Stimulated activated CD4-positive, alpha-beta T cell treated with anti-CD3 and anti-CD28 coated beads, Interleukin-2, amount 100 ng/mL, for 48 hours (primary cell): ENCODE results near the gene PRKCD.

Source experiments
- DNase-seq, 2 donors: peaks; one replicate each; pipeline ENCODE4 v3.0.0-alpha.2; 2020

The PRKCD gene

GRCh38 chr3:53221827-53222182 is 60.8 kb downstream of the PRKCD start:
- no peak for DNase-seq

DNA sequence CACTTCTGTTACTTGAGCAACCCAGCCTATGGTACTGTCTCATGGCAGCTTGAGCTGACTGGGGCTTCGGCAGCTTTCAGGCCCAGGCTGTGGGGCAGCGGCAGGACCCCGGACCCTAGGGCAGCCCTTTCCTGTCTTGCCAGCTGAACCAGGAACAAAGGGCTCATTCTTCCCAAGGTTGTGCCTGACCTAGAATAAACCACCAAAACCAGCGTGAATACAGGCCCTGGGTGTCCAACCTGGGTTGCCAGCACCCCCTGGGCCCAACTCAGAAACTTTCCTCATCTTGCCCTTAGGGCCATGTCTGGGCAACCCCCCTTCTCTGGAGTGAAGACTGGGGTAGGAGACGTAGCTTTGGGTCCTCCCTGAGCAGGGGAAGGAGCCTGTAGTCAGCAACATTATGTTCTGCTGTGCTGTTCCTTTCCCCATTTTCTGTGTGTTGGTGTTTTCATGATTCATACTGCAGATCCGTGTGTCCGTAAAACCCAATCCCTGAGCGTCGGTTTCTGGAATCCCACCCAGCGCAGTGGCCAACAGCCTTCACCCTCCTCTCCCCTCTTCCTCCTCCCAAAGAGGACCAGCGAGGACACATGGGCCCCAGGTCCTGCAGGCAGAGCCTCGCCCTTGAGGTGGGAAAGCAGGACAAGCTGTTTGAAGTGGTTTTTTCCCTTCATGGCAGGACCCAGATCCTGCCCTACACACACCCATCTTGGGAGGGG is 61.3 kb downstream of the PRKCD start:
- DNase-seq, result no peak

GRCh38 chr3:53223025-53223424 is 62.0 kb downstream of the PRKCD start:
- no peak for DNase-seq

DNA sequence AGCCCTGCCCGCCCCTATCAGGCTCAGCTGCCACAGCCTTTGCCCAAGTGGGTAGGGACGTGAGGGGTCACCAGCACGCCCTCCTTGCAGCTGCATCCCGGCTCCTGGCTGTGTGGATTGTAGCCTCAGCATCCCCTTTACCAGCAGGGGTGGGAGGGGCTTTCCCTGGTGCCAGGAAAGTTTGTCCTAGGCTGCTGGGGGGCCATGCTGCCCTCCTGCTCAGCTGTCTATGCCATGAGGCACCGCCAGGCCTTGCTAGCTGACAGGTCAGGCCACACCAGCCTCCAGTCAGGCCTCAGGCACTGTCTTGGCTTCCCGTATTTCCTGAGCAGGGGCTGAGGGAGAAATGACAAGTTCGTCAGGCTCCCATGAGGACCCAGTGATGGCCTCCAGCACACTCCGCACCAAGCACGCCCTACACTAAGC is 62.5 kb downstream of the PRKCD start:
- DNase-seq, result no peak

- no peak for DNase-seq
Observed at GRCh38 chr3:53224026-53224425, 63.0 kb downstream of the PRKCD start.

GRCh38 chr3:53224536-53224935 is 63.5 kb downstream of the PRKCD start:
- DNase-seq, result no peak

- no peak for DNase-seq
Observed at GRCh38 chr3:53225181-53225580, 64.2 kb downstream of the PRKCD start.

DNA sequence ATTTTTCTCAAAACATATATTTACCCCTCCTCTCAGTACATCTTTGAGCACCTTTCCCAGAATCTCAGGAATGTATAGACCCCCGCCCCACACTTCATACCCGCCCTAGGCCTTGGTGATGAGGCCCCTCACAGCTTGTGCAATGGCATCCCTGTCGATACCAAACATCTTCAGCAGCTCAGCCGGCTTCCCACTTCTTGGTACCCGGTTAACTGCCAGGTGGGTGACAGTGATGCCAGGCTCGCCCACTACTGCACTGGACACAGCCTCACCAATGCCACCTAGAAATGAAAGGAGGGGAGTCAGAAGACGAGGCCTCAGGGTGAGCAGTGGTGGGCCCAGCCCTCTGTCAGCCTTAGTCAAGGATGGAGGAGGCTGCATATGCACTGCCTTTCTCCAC is 64.6 kb downstream of the PRKCD start:
- no peak for DNase-seq

DNA sequence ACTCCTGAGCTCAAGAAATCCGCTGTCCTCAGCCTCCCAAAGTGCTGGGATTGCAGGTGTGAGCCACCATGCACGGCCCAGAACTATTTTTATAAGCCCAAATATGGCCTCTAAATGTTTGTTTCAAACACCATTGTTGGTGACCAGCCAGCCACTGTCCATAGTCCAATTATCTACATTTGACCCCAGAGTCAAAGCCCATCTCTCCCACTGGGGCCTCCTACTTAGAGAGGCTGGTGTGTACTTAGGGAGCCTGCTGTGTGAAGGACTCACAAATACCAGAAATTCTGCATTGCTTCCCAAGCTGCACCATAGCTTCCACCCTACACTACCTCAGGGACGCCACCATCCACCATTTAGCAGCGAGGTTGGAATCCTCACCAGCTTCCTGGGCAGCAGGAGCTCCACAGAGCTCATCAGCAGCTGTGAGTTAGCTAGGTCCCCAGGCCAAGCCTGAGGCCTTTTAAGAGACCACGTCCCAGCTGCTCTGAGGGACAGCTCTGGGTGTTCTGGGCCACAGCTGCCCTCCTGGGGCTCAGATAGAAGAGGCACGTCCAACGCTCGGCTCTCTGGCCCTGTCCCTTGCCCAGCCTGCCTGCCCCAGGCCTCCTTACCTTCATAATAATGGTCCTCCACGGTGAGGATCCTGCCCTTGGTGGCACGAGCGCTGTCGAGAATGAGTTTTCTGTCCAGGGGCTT is 65.3 kb downstream of the PRKCD start:
- DNase-seq, result no peak

DNA sequence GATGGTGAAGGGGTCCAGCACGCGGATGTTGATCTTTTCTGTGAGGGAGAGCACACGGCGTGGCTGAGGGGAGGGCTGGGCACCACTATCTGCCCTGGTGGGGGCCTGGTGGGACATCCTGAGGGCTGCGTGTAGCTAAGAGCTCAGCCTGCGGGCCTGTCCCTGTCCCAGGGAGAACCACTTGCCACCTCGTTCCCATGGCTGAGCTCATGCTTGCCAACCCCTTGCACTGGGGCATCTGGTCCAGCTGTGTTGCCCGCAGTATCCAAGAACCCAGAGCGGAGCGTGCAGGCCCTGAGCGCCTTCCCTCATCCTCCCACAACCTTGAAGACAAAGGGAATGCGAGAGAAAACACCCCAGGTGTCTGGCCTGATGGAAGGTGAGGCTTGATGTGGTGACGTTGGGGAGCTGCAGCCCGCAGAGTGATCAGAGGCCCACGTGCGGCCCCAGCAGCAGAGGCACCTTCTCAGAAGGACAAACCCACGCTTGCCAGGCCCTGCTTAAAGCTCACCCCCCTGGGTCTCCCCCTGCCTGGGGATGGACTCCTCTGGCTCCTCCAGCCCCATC is 65.9 kb downstream of the PRKCD start:
- DNase-seq, result no peak

DNA sequence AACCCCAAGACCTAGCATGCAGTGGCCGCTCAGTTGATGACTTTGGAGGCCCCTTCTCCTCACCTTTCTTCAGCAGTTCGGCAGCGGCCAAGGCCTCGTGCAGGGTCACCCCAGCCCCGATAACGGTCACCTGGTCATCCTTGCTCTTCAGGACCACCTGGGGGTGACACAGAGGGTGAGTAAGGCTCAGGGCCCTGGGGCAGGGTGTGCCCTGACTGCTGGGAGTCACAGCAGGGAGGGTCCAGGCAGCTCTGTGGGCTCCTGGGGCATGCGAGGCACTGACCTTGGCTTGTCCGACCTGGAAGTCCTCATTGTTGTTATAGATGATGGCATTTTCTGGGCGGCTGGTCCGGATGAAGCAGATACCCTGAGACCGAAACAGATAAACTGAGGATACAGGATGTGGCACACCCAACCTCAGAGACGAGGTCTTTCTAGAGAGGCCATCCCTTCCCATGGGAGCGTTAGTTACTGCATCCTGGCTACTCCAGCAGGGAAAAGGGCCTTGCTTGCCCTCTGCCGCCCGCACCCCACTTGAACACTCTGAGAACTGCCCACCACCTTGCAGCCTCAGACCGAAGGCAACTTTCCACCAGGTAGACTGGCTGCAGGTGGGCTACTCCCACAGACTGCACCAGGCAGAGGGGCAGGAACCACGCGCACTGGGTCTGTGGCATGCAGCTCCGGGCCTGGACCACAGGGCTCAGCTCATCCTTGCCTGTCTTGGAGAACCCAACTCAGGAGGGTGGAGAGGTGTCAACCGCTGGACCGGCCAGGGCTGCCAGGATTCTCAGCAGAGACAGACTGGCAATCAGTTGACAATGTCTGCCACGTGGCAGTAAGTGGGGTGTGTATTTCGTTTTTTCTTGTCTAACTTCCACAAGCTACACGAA is 67.2 kb downstream of the PRKCD start:
- no peak for DNase-seq

DNA sequence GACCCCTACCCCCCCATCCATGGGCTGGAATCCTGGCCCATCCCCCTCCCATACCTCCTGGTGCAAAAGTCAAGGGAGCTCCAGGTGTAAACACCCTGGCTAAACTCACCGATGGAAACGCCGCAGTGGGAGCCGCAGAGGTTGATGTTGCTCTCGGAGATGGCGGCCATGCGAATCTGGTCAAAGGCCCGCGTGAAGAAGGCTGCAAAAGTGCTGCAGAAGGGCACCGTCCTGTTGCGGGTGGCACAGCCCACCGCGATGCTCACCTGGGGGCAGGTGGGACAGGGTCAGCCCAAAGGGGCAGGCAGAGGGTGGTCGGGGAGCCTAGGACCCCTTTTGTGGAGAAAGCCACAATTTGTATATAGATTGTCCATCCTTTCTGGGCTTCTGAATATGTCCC is 68.2 kb downstream of the PRKCD start:
- no peak for DNase-seq

DNA sequence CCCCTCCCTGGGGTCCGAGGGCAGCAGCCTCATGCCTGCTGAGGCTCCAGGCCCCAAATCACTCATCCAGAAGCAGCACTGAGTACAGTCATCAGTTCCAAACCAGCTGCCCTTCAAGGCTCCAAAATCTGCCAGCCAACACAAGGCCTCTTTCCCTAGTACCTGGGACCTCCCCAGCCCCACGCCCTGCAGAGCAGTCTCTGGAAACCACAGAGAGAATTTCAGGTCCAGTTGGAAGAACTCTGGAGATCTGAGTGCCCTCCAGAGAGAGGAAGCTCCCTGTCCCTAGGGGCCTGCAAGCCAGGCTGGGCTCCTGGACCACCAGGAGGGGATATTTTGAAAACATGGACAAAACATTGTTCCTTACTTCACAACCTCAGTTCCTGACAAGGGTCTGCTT is 68.6 kb downstream of the PRKCD start:
- DNase-seq, result no peak

GRCh38 chr3:53230041-53230621 is 69.1 kb downstream of the PRKCD start:
- DNase-seq, result no peak

DNA sequence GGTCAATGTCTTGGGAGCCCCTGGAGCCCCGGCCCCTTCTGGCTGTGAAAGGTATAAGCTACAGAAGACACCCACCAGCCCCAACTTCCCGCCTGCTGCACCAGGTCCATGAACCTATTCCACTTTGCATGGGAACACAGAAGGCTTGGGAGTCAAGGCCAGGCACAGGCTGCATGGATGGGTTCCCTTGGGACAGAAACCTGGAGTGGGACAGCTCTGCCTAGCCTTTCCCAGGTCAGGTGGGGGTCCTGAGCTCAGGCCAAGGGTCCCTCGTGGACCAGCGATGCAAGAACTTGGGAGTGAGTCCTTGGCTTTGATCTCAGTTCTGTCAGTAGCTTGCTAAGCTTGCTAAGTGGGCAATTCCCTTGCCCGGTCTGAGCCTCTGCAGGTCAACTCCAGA is 69.8 kb downstream of the PRKCD start:
- DNase-seq, result no peak

DNA sequence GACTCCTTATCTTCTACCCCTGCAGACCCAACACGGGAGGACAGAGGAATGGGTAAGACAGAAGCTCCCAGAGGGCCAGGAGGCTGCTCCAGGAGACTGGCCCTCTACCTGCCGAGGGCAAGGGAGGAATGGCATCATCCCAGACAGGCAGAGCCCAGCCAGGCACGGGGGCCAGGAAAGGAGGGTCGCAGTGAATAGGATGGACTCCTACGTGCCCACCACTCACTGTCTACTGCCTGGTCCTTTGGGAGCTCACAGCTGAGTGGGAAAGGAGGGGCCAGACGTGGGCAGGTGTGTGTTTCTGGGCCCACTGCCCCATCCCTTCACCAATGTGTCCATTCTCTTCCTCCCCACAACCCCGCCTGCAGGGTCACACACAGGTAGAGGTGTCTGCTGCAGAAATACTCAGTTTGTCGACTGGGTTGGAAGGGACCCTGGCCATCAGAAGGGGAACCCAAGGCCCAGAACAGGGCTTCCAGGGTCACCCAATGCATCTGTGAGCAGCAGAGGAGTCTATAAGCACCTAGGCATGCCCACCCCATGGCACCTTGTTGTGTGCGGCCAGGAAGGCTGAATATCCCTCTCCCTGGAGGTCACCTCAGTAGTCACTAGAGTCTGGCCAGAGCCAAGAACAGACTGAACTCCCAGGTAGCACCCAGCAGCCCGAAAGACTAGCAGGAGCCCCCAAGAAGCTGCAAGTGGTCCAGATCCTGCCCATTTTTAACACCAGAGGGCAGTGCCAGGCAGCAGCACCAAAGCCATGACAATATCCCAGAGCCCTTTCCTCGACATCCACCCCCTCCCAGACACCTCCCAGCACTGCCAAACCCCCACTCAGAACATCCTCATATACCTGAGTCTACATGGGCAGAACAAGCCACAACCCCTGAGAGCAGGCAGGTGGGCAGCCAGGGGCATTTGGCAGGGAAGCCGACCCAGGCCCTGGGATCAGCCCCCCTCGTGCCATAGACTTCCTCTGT is 70.8 kb downstream of the PRKCD start:
- DNase-seq, result no peak

GRCh38 chr3:53232641-53233377 is 71.8 kb downstream of the PRKCD start:
- no peak for DNase-seq

DNA sequence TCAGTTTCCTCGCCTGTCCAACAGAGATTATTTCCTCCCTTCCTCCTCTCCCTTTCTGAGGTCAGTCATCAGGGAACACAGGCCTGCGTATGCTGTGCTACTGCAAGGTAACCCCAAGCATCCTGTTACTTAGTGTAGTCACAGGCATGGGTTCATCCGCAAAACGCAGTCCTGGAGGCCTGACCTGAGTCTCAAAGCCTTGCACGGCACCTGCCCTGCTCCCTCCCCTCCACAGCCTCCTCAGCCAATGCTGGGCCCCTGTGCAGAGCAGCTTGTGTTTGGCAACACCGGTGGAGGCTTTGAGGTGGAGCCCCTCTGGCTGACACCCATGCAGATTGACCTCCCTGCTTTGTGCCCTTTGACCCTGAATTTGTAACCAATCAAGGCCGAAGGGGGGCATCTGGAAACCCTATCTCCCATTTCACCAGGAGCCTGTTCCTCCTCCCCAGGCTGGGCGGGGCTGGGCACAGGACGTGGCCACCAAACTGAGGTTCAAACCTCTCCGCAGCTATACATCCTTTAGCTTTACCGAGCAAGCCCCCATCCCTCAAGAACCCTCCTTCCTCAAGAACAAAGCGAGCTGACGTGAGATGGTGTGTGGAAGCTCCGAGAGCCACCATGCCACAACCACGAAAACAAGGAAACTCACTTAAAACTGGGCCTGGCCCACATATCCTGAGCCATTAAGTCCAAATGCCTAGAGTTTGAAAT is 73.3 kb downstream of the PRKCD start:
- no peak for DNase-seq

GRCh38 chr3:53234841-53235232 is 73.8 kb downstream of the PRKCD start:
- DNase-seq, result no peak

DNA sequence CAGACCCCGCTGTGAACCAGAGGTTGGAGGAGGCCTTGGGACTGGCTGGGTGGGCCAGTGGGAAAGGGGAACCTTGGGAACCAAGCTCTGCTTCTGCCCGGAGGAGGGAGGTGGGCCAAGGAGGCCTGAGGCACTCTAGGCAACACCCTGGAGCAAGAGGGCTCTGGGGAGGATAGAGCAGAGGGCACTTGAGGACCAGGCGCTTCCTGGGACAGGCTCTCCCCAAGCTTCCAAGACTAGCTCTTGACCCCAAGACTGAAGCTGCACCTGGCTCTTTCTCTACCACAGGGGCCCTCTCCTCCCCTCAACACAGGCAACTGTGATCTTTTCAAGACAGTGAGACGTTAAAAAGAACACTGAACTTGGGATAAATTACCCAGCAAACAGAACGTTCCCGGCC is 74.5 kb downstream of the PRKCD start:
- DNase-seq, result no peak
